Measurements from ENCODE around the gene ACSM2B.
"Not testable (repeated sequence)": the region's sequence is repeated elsewhere in the genome, so short reads cannot be mapped to it uniquely, and the experiment has no call there.

Gene ACSM2B

DNA sequence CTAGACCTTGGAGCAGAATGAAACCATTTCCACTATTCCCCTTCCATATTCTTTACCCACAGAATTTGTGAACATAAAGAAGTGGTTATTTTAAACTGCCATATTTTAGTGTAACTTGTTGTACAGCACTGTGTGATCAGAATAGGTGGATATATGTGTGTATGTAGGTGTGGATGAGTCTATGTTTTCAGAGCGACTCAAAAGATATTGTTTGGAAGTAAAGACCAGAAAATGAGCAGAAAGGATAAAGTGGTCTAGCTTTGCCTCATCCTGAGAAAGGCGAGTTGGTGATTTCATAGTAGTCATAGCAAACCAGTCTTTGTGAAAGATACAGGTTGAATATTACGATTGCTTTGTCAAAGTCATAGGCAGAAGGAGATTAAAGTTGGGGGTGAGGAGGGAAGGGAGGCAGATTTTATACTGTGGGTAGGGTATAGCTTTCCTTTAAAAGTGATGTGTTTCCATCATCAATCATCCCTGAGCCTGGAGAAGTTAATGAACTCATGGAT lies 43.8 kb downstream of the ACSM2B start:
- DNase-seq (ENCODE audit: low spot score): not testable (repeated sequence)

DNA sequence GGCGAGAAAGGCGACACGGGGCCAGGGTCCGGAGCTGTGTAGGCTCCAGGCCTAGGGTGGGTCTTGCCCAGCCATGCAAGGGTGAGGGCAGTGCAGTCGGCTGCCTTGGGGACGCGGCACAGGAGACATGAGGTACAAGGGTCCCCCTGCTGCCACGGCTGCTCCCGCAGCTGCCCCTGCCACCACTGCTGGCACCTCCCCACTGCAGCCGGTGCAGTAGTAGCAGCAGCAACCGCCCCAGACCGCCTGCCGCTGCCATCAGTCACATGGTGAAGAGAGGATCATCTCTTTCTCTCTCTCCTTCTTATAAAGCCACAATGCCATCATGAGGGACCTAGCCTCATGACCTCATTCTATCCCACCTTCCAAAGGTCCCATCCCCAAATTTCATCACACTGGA lies 44.4 kb downstream of the ACSM2B start:
- not testable (repeated sequence) for DNase-seq (ENCODE audit: low spot score)

DNA sequence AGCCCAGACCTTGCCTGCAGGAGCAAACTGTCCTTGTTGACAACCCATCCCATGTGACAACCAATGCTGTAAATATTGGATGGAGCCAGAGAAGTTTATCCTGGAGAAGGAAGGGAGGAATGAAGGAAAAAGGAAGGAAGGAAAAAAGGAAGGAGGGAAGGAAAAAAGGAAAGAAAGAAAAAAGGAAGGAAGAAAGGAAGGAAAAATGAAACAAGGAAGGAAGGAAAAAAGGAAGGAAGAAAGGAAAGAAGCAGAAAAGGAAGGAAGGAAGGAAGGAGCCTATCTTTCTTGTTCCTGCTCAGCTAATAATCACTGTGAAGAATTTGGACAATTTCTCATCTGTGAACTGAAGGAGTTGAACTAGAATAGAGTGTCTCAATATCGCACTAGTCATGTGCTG lies 56.1 kb downstream of the ACSM2B start:
- DNase-seq (ENCODE audit: low spot score): no peak

DNA sequence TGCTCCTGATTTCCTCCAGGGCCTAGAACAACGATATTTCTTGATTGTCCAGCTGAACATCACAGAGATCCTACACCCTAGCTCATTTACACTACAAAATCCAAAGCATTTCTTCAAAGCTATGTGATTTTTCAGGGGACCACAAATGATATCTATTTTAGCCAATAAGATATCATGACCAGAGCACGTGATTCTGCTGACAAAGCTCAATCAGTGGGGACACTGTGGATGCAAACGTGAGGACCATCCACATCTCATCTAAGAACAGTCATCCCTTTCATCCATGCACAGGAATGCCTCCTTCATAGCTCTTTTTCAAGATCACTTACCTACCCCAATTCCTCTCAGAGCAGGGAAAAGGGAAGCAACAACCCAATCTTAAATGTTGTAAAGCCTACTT lies 56.9 kb downstream of the ACSM2B start:
- DNase-seq (ENCODE audit: low spot score): no peak

DNA sequence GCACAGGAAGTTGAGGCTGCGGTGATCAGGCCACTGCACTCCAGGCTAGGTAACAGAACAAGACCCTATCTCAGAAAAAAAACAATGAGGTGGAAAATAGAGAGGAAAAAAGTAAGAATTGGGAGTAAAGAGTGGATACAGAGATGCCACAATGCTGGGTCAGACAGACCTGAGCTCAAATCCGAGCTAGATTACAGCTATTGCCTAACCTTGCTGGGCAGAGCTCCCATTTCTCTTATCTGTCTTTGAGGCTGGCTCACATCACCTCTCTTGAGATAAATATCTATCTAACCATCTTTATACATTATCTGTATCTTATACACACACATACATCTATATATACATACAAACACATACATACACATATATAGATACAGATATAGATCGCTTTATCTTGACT lies 59.0 kb downstream of the ACSM2B start:
- no peak for DNase-seq (ENCODE audit: low spot score)

DNA sequence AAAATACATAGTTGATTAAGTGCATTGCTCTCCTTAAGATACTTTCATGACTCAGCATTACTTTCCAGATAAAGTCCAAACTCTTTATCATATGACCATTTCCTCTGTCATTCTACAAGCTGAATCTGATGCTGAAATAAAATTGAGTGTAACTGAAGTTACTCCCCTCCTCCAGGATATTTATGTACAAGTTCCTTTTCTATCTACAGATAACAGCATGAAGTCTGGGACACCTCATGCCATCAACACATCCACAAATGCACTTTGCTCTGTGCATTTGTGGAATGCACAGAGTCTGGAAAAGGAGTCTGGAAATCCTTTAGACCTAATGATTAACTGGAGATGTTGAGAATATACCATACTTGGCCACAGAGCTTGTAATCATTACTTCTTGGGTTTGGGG lies 60.5 kb downstream of the ACSM2B start:
- no peak for DNase-seq (ENCODE audit: low spot score)

DNA sequence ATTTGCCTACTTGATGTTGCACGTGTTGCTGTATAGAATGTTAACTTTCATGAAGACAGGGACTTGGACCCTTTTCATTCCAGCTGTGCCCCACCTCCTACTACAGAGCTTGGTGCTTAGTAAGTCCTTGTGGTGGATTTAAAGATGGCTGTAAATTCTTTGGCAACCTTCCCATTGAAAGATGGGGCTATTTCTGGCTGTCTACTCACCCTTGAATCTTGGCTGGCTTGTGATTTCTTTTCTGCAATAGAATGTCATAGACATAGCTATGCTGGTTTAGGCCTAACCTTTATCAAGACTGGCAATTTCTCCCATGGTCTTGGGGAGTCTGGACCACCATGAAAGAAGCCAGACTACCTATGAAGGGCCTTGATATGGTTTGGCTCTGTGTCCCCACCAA lies 65.8 kb downstream of the ACSM2B start:
- no peak for DNase-seq (ENCODE audit: low spot score)

DNA sequence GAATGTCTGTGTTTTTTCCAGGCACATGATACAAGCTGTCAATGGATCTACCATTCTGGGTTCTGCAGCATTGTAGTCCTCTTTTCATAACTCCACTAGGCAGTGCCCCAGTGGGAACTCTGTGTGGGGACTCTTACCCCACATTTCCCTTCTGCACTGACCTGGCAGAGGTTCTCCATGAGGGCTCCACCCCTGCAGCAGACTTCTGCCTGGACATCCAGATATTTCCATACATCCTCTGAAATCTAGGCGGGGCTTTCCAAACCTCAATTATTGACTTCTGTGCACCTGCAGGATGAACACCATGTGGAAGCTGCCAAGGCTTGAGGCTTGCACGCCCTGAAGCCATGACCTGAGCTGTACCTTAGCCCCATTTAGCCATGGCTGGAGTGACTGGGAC lies 68.9 kb downstream of the ACSM2B start:
- DNase-seq (ENCODE audit: low spot score): no peak

DNA sequence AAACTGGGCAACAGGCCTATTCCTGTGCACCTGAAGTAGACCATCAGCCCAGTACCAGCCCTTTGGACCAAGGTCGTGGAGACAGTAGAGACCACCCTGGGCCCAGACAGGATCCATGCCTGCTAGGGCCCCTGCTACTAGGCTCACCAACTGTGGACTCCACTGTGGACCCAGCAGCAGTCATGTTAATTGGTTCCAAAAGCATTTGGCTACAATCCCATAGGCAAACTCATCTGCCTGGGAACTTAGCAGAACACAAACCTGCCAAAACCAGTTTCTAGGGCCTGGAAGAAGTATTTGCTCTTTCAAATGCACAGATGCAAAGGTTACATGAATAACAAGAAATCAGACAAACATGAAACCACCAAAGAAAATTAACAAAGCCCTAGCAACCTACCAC lies 71.7 kb downstream of the ACSM2B start:
- DNase-seq (ENCODE audit: low spot score): no peak

DNA sequence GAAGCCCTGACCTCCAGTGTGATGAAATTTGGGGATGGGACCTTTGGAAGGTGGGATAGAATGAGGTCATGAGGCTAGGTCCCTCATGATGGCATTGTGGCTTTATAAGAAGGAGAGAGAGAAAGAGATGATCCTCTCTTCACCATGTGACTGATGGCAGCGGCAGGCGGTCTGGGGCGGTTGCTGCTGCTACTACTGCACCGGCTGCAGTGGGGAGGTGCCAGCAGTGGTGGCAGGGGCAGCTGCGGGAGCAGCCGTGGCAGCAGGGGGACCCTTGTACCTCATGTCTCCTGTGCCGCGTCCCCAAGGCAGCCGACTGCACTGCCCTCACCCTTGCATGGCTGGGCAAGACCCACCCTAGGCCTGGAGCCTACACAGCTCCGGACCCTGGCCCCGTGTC lies 84.7 kb downstream of the ACSM2B start:
- DNase-seq (ENCODE audit: low spot score): not testable (repeated sequence)

DNA sequence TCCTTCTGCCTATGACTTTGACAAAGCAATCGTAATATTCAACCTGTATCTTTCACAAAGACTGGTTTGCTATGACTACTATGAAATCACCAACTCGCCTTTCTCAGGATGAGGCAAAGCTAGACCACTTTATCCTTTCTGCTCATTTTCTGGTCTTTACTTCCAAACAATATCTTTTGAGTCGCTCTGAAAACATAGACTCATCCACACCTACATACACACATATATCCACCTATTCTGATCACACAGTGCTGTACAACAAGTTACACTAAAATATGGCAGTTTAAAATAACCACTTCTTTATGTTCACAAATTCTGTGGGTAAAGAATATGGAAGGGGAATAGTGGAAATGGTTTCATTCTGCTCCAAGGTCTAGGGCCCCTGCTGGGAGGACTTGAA lies 85.2 kb downstream of the ACSM2B start:
- DNase-seq (ENCODE audit: low spot score): not testable (repeated sequence)

Data from AG20443 (cell line).